ENCODE measurements around the gene MRPS11. TPM values are rescaled to one million over a fixed set of nuclear protein-coding genes. Genes with fewer than 3 reads are reported as not detected.

Gene MRPS11
- total and polyA plus RNA-seq, 2 of the 4 experiments (the other 2 are of a cell fraction), result 66.1 to 87.8 TPM

DNA sequence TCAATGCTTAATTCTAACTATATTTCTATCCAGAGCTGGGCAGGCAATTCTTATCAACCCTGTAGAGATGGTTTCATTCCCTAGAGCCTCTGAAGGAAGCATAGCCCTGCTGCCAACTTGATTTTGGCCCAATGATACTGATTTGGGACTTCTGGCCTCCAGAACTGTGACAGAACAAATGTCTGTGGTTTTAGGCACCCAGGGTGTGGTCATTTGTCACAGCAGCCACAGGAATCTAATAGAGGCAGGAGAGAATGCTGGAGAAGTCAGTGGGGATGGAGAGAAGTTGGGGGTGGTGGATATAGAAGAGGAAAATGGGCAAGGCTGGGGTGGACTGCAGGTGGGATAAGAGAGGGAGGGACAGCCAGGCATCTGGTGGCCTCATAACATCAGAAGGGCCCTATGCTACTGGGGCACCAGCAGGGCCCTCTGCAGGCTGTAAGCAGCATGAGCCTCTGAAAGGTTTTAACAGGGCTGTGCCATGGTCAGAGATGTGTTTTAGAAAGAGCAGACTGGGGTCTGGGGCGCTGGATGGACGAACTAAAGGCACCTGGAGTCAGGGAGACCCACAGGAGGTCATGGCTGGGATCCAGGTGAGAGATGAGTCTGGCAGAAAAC lies 19.8 kb downstream of the MRPS11 start:
- H4K8ac ChIP-seq (ENCODE audit: low read depth in 2 of 2, low read length in 2 of 2), result no peak overlapping the region
- in situ Hi-C loops (cut with MboI; ENCODE audit: low sequenced_read_pairs), result loop anchor here (25.0 kb wide), 2 partner anchors 350 to 525 kb away; no protein-coding TSS in a partner anchor
- intact Hi-C loops (cut with micrococcal nuclease), result no loop called here
- no peak overlapping the region for H2BK5ac ChIP-seq (ENCODE audit: low read depth, low read length, poor library complexity, severe bottlenecking)
- no peak overlapping the region for H2AK5ac ChIP-seq (ENCODE audit: low read depth, low read length)
- H3K27ac ChIP-seq (ENCODE audit: insufficient read depth, low read length), result no peak overlapping the region
- no peak overlapping the region for H3K4me3 ChIP-seq (ENCODE audit: insufficient read depth, low read depth, low read length)
- no peak overlapping the region for H2BK20ac ChIP-seq (ENCODE audit: low read depth, low read length)
- no peak overlapping the region for H4K5ac ChIP-seq (ENCODE audit: low read depth, low read length)
- no peak overlapping the region for H3K56ac ChIP-seq (ENCODE audit: extremely low read depth, insufficient read depth, low read length)
- no peak overlapping the region for H3K9ac ChIP-seq (ENCODE audit: low read depth, low read length)
- H3K23ac ChIP-seq (ENCODE audit: low read depth, low read length), result no peak overlapping the region
- H3K14ac ChIP-seq (replicated peaks; ENCODE audit: low read depth, low read length), result no peak overlapping the region; the same call in 1 of the 2 replicates
- no peak overlapping the region for H3K18ac ChIP-seq (ENCODE audit: low read depth, low read length)
- H3K36me3 ChIP-seq (ENCODE audit: control insufficient read depth, insufficient read depth, low read length), result no peaks in the 10 kb centered on the region
- no peak overlapping the region for H2AFZ ChIP-seq (replicated peaks; ENCODE audit: low read length, poor library complexity)
- dilution Hi-C loops (cut with HindIII; ENCODE audit: low sequenced_read_pairs, unreplicated experiment), result no loop called here
- H3K9me1 ChIP-seq (ENCODE audit: insufficient read depth, low read length), result peaks cover 3% of the 10 kb centered on the region; the same call in 1 of the 2 replicates
- DNase-seq, result no peak
- no peaks in the 10 kb centered on the region for H3K4me1 ChIP-seq (ENCODE audit: control insufficient read depth, insufficient read depth, low read length)
- no peak overlapping the region for H2BK120ac ChIP-seq (ENCODE audit: low read depth, low read length)
- no TSS peak for BruUV-seq (replicated peaks)
- no CpG with 5 or more reads among the region's 2 CpGs for WGBS, 2 experiments (ENCODE audit: extremely low coverage in 2 of 2, insufficient read length in 1 of 2)
- ChIA-PET CTCF (no interaction called here), POLR2A (ENCODE audit: unreplicated experiment) (no interaction called here)
- no peak for ATAC-seq (ENCODE audit: low read depth)
- no peak overlapping the region for H3K4ac ChIP-seq (ENCODE audit: low read depth, low read length)
- no peaks in the 10 kb centered on the region for H3K79me1 ChIP-seq (ENCODE audit: low read depth in 1 of 2, low read length in 2 of 2)
- no peaks in the 10 kb centered on the region; the same call in 1 of the 2 replicates for H3K27me3 ChIP-seq (ENCODE audit: control insufficient read depth, insufficient read depth, low read length)
- TF ChIP-seq, protein P1, sequence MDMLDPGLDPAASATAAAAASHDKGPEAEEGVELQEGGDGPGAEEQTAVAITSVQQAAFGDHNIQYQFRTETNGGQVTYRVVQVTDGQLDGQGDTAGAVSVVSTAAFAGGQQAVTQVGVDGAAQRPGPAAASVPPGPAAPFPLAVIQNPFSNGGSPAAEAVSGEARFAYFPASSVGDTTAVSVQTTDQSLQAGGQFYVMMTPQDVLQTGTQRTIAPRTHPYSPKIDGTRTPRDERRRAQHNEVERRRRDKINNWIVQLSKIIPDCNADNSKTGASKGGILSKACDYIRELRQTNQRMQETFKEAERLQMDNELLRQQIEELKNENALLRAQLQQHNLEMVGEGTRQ (IDR thresholded peaks at IDR 0.05; ENCODE audit: low read depth, low read length), result no peak
- TF ChIP-seq RAD21 (IDR thresholded peaks at IDR 0.05; ENCODE audit: low read length) (no peak), BHLHE40 (IDR thresholded peaks at IDR 0.05; ENCODE audit: low read depth, low read length) (no peak), NFE2L2 (IDR thresholded peaks at IDR 0.05; ENCODE audit: low read depth, low read length) (no peak), RFX5 (IDR thresholded peaks at IDR 0.05; ENCODE audit: low read depth, low read length) (no peak), POLR2A (IDR thresholded peaks at IDR 0.05; ENCODE audit: low read depth, low read length) (no peak), SMC3 (IDR thresholded peaks at IDR 0.05; ENCODE audit: low read depth, low read length) (no peak), MXI1 (IDR thresholded peaks at IDR 0.05; ENCODE audit: borderline replicate concordance, low read depth, low read length) (no peak), FOS (IDR thresholded peaks at IDR 0.05; ENCODE audit: low read depth, low read length) (no peak), CHD1 (IDR thresholded peaks at IDR 0.05; ENCODE audit: low read depth, low read length) (no peak), MAFK (IDR thresholded peaks at IDR 0.05; ENCODE audit: low read depth, low read length) (no peak)
- H3K4me2 ChIP-seq (ENCODE audit: low read depth, low read length), result no peak overlapping the region
- H4K91ac ChIP-seq (ENCODE audit: insufficient read depth, low read depth, low read length), result no peak overlapping the region
- H2AK9ac ChIP-seq (replicated peaks; ENCODE audit: low read depth, low read length, poor library complexity), result no peak overlapping the region
- no peaks in the 10 kb centered on the region for H3K9me3 ChIP-seq (ENCODE audit: control insufficient read depth, insufficient read depth, low read length)
- H4K20me1 ChIP-seq (ENCODE audit: insufficient read depth, low read length), result no peaks in the 10 kb centered on the region
- H2BK15ac ChIP-seq (ENCODE audit: low read depth, low read length), result no peak overlapping the region

Data from IMR-90 (cell line).